IPS-15b (cell line): Measurements from ENCODE around the gene RNU1-2.
"Not testable (repeated sequence)": the region's sequence is repeated elsewhere in the genome, so short reads cannot be mapped to it uniquely, and the experiment has no call there.

Experiments
- H3K27me3 ChIP-seq: one replicate; pipeline ENCODE4 v1.6.1; 2013; ENCODE audit warnings: low read length; ENCODE audit not compliant: control insufficient read depth, insufficient read depth
- H3K36me3 ChIP-seq: one replicate; pipeline ENCODE4 v1.6.1; 2013; ENCODE audit warnings: low read length; ENCODE audit not compliant: control insufficient read depth, insufficient read depth
- H3K4me1 ChIP-seq: one replicate; pipeline ENCODE4 v1.6.1; 2013; ENCODE audit warnings: mild to moderate bottlenecking, low read length; ENCODE audit not compliant: control insufficient read depth, insufficient read depth
- H3K4me3 ChIP-seq: one replicate; pipeline ENCODE4 v1.5.1; 2013; ENCODE audit warnings: low read depth, low read length
- H3K9ac ChIP-seq: one replicate; pipeline ENCODE4 v1.6.1; 2013; ENCODE audit warnings: low read depth, mild to moderate bottlenecking, low read length
- H3K9me3 ChIP-seq: one replicate; pipeline ENCODE4 v1.6.1; 2013; ENCODE audit warnings: mild to moderate bottlenecking, low read length; ENCODE audit not compliant: control insufficient read depth, insufficient read depth

The RNU1-2 gene

GRCh38 chr1:16895598-16896315, at the start of gene RNU1-2:
Gene RNU1-2, plus strand, starts transcription at chr1:16895980.
- not testable (repeated sequence) for H3K9me3 ChIP-seq, H3K36me3 ChIP-seq, H3K4me1 ChIP-seq, H3K27me3 ChIP-seq
- Histone ChIP-seq H3K9ac (peak within 1 kb of the TSS; percentile 49), H3K4me3 (peak within 1 kb of the TSS; percentile 48)

DNA sequence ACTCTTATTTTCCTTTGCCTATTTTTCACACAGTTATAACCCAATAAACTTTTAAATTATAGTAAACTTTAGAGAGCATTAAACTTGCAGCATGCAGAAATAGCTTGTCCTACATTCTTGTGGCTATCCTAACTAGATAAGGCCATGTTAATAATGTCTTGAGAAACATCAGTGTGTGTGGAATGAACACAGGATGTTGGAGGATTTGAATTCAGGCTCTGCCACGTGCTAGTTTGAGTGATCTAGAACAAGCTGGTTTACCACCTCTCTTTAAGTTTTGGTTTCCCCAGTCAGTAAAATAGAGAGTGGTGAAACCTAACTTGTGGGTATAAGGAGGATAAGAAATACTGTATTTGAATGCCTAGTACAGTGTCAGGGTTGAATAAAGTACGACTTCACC, 39.6 kb upstream of the RNU1-2 start:
- not testable (repeated sequence) for H3K9ac ChIP-seq, H3K4me3 ChIP-seq, H3K9me3 ChIP-seq, H3K36me3 ChIP-seq, H3K4me1 ChIP-seq, H3K27me3 ChIP-seq

DNA sequence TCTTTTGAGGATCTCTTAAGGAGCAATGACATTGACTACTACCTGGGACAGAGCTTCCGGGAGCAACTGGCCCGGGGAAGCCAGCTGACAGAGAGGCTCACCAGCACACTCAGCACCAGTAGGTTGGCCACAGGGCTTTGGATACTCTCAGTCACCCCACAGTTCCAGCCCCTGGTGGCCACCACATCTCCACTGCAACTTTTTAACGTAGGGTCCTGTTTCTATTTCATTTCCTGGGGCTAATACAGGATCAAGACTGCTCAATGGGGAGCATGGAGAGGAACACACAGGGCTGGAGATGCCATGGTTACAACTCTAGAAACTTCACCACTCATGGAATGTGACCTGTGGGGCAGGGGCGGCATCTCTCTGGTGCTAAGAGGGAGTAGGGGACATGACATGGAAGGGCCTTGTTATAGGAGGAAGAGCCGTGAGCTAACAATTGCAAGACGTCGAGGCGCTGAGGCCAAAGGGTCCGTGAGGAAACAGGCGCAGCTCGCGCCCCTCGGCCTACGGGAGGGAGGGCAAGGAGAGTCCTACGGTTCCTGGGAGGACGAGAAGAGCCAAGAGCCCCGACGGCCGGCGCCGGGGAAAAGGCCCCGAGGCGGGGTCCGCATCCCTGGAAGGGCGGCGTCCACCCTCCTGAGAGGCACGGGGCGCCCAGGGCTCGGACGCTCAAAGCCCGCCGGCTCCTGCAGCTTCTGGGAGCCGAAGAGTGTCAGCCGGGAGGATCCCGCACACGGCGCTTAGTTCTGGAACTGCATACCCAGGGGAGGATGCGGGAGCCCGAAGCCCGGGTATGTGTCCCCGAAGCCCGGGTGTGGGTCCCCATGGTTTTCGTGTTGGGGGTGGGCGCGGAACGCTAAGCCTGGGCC, 36.4 kb upstream of the RNU1-2 start:
- H3K9ac ChIP-seq, H3K9me3 ChIP-seq, H3K4me1 ChIP-seq, H3K27me3 ChIP-seq, H3K36me3 ChIP-seq: not testable (repeated sequence)
- peak overlapping the region; percentile 45 for H3K4me3 ChIP-seq

DNA sequence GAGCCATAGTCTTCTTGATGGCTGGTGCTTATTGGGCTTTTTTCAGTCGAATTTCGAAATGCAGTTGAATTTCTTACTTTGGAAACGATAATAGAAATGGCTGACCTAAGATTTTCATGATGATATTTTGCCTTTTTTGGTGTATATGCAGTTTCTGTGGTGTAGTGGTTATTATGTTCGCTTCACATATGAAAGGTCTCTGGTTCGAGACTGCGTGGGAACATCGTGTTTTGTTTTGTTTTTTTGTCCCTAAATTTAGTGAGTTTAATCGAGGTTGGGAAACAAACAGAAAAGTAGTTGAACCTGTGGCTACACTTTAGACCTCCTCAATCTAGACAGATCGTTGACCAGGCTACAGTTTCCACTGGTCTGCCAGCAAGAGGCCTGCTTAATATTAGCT, 35.7 kb upstream of the RNU1-2 start:
- H3K27me3 ChIP-seq, H3K9me3 ChIP-seq, H3K36me3 ChIP-seq, H3K4me1 ChIP-seq, H3K9ac ChIP-seq, H3K4me3 ChIP-seq: not testable (repeated sequence)

DNA sequence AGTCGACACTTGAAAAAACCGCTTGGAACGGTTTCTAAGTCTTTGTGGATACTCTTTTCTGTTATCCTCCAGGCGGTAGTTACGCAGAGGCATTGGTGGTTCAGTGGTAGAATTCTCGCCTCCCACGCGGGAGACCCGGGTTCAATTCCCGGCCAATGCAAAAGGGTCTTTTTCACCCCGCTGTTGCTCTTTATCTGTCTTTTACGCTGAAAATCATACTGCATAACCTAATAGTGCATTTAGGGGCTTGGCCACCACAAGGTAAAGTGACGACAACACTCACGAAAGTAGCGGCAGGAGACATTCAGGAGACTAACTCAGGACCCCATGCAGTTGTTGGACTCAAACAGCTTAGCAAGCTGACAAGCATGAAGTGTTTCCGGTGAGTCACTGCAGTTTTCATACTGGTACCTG, 33.9 kb upstream of the RNU1-2 start:
- not testable (repeated sequence) for H3K36me3 ChIP-seq, H3K9me3 ChIP-seq, H3K4me3 ChIP-seq, H3K9ac ChIP-seq, H3K4me1 ChIP-seq, H3K27me3 ChIP-seq

DNA sequence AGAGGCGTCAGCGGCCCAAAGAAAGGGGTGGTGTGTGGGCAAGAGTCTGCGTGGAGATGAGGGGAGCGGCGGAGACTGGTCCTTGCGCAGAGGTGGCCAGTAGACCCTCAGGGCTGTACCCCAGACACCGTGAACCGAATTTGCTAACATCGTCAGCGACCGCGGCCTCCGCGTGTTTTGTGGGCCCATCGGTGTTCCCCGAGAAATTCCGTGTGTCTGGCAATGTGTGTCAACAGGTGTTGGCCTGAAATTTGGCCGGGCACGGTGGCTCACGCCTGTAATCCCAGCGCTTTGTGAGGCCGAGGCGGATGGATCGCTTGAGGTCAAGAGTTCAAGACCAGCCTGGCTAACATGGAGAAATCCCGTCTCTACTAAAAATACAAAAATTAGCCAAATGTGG, 33.4 kb upstream of the RNU1-2 start:
- H3K4me3 ChIP-seq, H3K9me3 ChIP-seq, H3K36me3 ChIP-seq, H3K4me1 ChIP-seq, H3K9ac ChIP-seq, H3K27me3 ChIP-seq: not testable (repeated sequence)

DNA sequence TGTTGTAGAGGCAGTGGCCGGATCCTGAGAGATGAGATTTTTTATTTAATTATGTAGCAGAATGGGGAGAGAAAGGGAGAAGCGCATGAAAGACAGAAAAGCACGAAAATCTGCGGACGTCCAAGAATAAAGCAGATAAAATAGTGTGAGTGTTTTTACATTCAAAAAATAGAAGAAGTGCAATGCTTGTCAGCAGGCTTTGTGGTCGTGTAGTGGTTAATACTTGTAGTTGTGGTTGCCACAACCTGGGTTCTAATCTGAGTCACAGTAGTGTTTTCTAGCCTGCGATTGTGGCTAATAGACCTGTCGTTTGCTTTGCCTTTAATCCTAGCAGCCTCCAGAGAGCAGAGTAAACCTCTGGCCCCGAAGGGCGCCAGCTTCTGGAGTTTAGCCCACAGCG, 32.8 kb upstream of the RNU1-2 start:
- H3K9ac ChIP-seq, H3K4me3 ChIP-seq, H3K9me3 ChIP-seq, H3K4me1 ChIP-seq, H3K27me3 ChIP-seq, H3K36me3 ChIP-seq: not testable (repeated sequence)

- not testable (repeated sequence) for H3K9me3 ChIP-seq, H3K4me3 ChIP-seq, H3K36me3 ChIP-seq, H3K9ac ChIP-seq, H3K4me1 ChIP-seq
- H3K27me3 ChIP-seq = peaks cover 11% of the 10 kb centered on the region
Observed at GRCh38 chr1:16866926-16867707, 28.7 kb upstream of the RNU1-2 start.

GRCh38 chr1:16868787-16869186, 27.0 kb upstream of the RNU1-2 start:
- H3K4me1 ChIP-seq, H3K4me3 ChIP-seq, H3K9me3 ChIP-seq, H3K9ac ChIP-seq, H3K36me3 ChIP-seq: not testable (repeated sequence)
- peaks cover 14% of the 10 kb centered on the region for H3K27me3 ChIP-seq

DNA sequence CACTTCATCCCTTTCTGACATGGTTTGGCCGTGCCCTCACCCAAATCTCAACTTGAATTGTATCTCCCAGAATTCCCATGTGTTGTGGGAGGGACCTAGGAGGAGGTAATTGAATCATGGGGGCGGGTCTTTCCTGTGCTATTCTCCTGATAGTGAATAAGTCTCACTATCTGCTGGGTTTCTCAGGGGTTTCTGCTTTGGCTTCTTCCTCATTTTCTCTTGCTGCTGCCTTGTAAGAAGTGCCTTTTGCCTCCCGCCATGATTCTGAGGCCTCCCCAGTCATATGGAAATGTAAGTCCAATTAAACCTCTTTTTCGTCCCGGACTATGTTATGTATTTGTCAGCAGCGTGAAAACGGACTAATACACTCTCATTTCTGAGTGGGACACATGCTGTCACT, 25.8 kb upstream of the RNU1-2 start:
- not testable (repeated sequence) for H3K9ac ChIP-seq, H3K4me1 ChIP-seq

GRCh38 chr1:16871171-16871570, 24.6 kb upstream of the RNU1-2 start:
- H3K36me3 ChIP-seq, H3K9me3 ChIP-seq, H3K4me1 ChIP-seq, H3K9ac ChIP-seq, H3K4me3 ChIP-seq: not testable (repeated sequence)
- peaks cover 17% of the 10 kb centered on the region for H3K27me3 ChIP-seq

More for the DNA sequence above, 25.8 kb upstream of the RNU1-2 start:
- not testable (repeated sequence) for H3K9me3 ChIP-seq, H3K4me3 ChIP-seq, H3K36me3 ChIP-seq
- H3K27me3 ChIP-seq = peaks cover 17% of the 10 kb centered on the region
